PC-3 (cell line): Measurements from ENCODE around the gene ADAMTSL2. TPM values are rescaled to one million over a fixed set of nuclear protein-coding genes. Genes with fewer than 3 reads are reported as not detected.

Experiments used
- ATAC-seq: fragments of 200-7000 bp; cut with Tn5 transposase; 2 replicates; pipeline ENCODE4 v1.9.1; 2020; ENCODE audit warnings: mild to moderate bottlenecking, moderate library complexity
- BruUV-seq: library from RNA; stranded (reverse); fragments of 400-500 nt; replicated peaks from 2 replicates; lab custom pipeline; 2021; lab: Mats Ljungman, UMichigan
- CTCF ChIA-PET: fragments of 300-600 bp; sonication (Branson Sonifier 250); formaldehyde crosslinking; loops from one replicate; lab custom pipeline; 2022; ENCODE audit warnings: antibody characterized with exemption; lab: Charles Lee
- POLR2A ChIA-PET: fragments of 300-600 bp; sonication (Branson Sonifier 250); formaldehyde crosslinking; loops from one replicate; lab custom pipeline; 2022; ENCODE audit warnings: antibody characterized with exemption; ENCODE audit not compliant: unreplicated experiment; lab: Charles Lee
- DNase-seq: peaks from one replicate; pipeline ENCODE4 v3.0.0-alpha.2; 2015
- H2AFZ ChIP-seq: fragments of 300-600 bp; sonication (generic); 2 replicates; pipeline ENCODE4 v1.6.0; 2016; ENCODE audit warnings: antibody characterized with exemption, low read length
- H3F3A ChIP-seq: fragments of 300-600 bp; sonication (generic); one replicate; pipeline ENCODE4 v1.6.0; 2017; ENCODE audit warnings: antibody characterized with exemption, low read length, control low read depth, mild to moderate bottlenecking; ENCODE audit not compliant: unreplicated experiment
- H3K27ac ChIP-seq: fragments of 300-600 bp; sonication (generic); 2 replicates; pipeline ENCODE4 v1.5.1; 2016; ENCODE audit warnings: mild to moderate bottlenecking, low read length
- H3K27me3 ChIP-seq: fragments of 300-600 bp; sonication (generic); 2 replicates; pipeline ENCODE4 v1.6.1; 2016; ENCODE audit warnings: low read length, mixed read lengths
- H3K36me3 ChIP-seq: fragments of 300-600 bp; sonication (generic); 2 replicates; pipeline ENCODE4 v1.6.1; 2016; ENCODE audit warnings: low read depth, mixed run types, low read length, mixed read lengths
- H3K4me1 ChIP-seq: fragments of 300-600 bp; sonication (generic); 2 replicates; pipeline ENCODE4 v1.5.1; 2016; ENCODE audit warnings: low read length; ENCODE audit not compliant: insufficient read depth
- H3K4me2 ChIP-seq: fragments of 300-600 bp; sonication (generic); 2 replicates; pipeline ENCODE4 v1.6.0; 2016; ENCODE audit warnings: low read length
- H3K4me3 ChIP-seq: fragments of 300-600 bp; sonication (generic); 2 replicates; pipeline ENCODE4 v1.5.1; 2016; ENCODE audit warnings: mild to moderate bottlenecking, low read length, mixed read lengths
- H3K79me2 ChIP-seq: fragments of 300-600 bp; sonication (generic); 2 replicates; pipeline ENCODE4 v1.6.1; 2017; ENCODE audit warnings: low read length, mixed read lengths
- H3K9ac ChIP-seq: fragments of 300-600 bp; sonication (generic); 2 replicates; pipeline ENCODE4 v1.6.0; 2016; ENCODE audit warnings: mild to moderate bottlenecking, low read length
- H3K9me2 ChIP-seq: fragments of 300-600 bp; sonication (generic); replicated peaks from 2 replicates; pipeline ENCODE4 v1.6.1; 2016; ENCODE audit warnings: mixed run types, low read length, mixed read lengths
- H3K9me3 ChIP-seq: fragments of 300-600 bp; sonication (generic); 2 replicates; pipeline ENCODE4 v1.6.1; 2016; ENCODE audit warnings: low read length, mixed read lengths
- H4K20me1 ChIP-seq: fragments of 300-600 bp; sonication (generic); 2 replicates; pipeline ENCODE4 v1.6.1; 2016; ENCODE audit warnings: low read length, mixed read lengths
- EZH2 ChIP-seq: fragments of 300-600 bp; sonication (generic); IDR thresholded peaks from one replicate; pipeline ENCODE4 v1.6.1; 2017; ENCODE audit warnings: antibody characterized with exemption, mild to moderate bottlenecking, low read length; ENCODE audit not compliant: unreplicated experiment
- EZH2phosphoT487 ChIP-seq: fragments of 300-600 bp; sonication (generic); IDR thresholded peaks from 2 replicates; pipeline ENCODE4 v1.6.1; 2018; ENCODE audit warnings: mild to moderate bottlenecking, antibody characterized with exemption, low read length, borderline replicate concordance
- intact Hi-C: fragments of 100-400 bp; cut with micrococcal nuclease; formaldehyde crosslinking; loops from 2 replicates; pipeline ENCODE4 v1.9.0; 2023
- total RNA-seq: library from RNA; depleted of rRNA; stranded (reverse); fragments of >200 nt; gene quantifications from 2 replicates; pipeline ENCODE4 v1.2.3, GENCODE V29; 2014
- TF ChIP-seq, protein P1 (sequence below): fragments of 300-600 bp; sonication (generic); conservative IDR thresholded peaks from 2 replicates; pipeline ENCODE4 v1.5.1; 2017; ENCODE audit warnings: antibody characterized with exemption, low read depth, mild to moderate bottlenecking, low read length

The ADAMTSL2 gene
- total RNA-seq, 1 experiment from 2014 or later: not detected

DNA sequence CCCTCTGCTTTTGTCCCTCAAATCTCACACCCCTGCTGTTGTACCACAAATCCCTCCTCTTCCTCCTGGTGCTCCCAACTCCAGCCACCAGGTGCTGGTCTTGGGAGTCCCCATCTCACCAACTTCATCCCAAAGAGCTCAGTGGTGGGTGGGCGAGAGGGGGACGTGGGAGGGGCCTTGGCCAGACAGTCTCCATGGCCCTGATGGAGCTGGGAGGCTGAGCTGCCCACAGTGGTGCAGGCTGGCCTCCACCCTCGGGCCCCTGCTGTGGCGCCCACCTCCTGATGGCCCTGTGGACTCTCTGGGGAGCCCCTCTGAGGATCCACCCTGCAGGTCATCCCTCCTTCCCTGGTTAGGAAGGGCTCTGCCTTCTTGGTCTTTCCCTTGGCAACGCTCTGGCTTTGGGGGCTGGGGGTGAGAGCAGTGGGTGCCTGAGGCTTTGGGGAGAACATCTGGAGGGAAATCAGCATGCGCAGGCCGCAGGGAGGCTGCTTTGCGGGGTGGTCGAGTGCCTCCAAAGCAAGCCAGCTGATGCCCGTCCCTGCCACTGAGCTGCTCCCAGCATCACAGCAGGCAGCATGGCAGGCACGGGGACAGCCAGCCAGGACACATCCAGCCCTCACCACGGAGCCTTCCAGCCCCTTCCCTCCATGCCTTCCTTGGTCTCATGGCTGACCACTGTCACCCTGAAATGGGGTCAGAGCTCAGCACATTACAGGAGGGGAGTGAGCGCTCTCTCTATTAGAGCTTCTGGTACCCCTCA is 82.3 kb downstream of the ADAMTSL2 start:
- ATAC-seq (no peak), DNase-seq (no peak)
- no peaks in the 10 kb centered on the region for H3K9me2 ChIP-seq
- no TSS peak for BruUV-seq
- intact Hi-C loops: no loop called here
- H3K4me1 ChIP-seq: no peaks in the 10 kb centered on the region
- H3F3A ChIP-seq: no peaks in the 10 kb centered on the region
- no peaks in the 10 kb centered on the region for H3K79me2 ChIP-seq
- no peak overlapping the region for H3K4me3 ChIP-seq
- CTCF ChIA-PET: no interaction called here
- H3K27ac ChIP-seq: no peak overlapping the region
- no peak overlapping the region for H3K9ac ChIP-seq
- H3K4me2 ChIP-seq: no peak overlapping the region
- H3K36me3 ChIP-seq: no peaks in the 10 kb centered on the region
- no peak overlapping the region for H2AFZ ChIP-seq
- TF ChIP-seq, protein P1, sequence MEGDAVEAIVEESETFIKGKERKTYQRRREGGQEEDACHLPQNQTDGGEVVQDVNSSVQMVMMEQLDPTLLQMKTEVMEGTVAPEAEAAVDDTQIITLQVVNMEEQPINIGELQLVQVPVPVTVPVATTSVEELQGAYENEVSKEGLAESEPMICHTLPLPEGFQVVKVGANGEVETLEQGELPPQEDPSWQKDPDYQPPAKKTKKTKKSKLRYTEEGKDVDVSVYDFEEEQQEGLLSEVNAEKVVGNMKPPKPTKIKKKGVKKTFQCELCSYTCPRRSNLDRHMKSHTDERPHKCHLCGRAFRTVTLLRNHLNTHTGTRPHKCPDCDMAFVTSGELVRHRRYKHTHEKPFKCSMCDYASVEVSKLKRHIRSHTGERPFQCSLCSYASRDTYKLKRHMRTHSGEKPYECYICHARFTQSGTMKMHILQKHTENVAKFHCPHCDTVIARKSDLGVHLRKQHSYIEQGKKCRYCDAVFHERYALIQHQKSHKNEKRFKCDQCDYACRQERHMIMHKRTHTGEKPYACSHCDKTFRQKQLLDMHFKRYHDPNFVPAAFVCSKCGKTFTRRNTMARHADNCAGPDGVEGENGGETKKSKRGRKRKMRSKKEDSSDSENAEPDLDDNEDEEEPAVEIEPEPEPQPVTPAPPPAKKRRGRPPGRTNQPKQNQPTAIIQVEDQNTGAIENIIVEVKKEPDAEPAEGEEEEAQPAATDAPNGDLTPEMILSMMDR: no peak
- no peak for TF ChIP-seq EZH2phosphoT487
- POLR2A ChIA-PET: no interaction called here
- H3K27me3 ChIP-seq: peaks cover 85% of the 10 kb centered on the region
- H3K9me3 ChIP-seq: no peaks in the 10 kb centered on the region
- no peaks in the 10 kb centered on the region for H4K20me1 ChIP-seq

DNA sequence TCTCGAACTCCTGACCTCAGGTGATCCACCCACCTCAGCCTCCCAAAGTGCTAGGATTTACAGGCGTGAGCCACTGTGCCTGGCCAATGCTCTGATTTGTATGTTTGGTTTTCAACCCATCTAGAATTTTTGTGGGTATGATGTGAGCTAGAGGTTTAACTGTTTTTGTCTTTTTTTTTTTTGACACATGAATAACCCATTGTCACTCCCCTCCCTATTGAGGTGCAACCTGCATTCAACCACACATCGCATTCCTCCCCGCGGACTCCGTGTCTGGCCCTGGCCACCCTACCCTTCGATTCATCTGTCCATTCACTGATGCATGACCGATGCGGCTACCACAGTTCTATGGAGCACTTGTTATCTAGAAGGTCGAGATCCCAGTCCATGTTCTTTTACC is 84.2 kb downstream of the ADAMTSL2 start:
- Histone ChIP-seq H3K4me2 (no peak overlapping the region), H3F3A (no peaks in the 10 kb centered on the region), H3K27ac (no peak overlapping the region), H4K20me1 (no peaks in the 10 kb centered on the region), H3K79me2 (no peaks in the 10 kb centered on the region), H2AFZ (no peak overlapping the region), H3K9me3 (no peaks in the 10 kb centered on the region), H3K27me3 (peaks cover 80% of the 10 kb centered on the region), H3K36me3 (no peaks in the 10 kb centered on the region), H3K9ac (no peak overlapping the region), H3K4me3 (no peak overlapping the region), H3K4me1 (no peaks in the 10 kb centered on the region), H3K9me2 (no peaks in the 10 kb centered on the region)
- DNase-seq: no peak
- POLR2A ChIA-PET: no interaction called here
- CTCF ChIA-PET: no interaction called here
- intact Hi-C loops: no loop called here
- no TSS peak for BruUV-seq
- no peak for TF ChIP-seq EZH2phosphoT487
- TF ChIP-seq EZH2: no peak
- no peak for ATAC-seq

DNA sequence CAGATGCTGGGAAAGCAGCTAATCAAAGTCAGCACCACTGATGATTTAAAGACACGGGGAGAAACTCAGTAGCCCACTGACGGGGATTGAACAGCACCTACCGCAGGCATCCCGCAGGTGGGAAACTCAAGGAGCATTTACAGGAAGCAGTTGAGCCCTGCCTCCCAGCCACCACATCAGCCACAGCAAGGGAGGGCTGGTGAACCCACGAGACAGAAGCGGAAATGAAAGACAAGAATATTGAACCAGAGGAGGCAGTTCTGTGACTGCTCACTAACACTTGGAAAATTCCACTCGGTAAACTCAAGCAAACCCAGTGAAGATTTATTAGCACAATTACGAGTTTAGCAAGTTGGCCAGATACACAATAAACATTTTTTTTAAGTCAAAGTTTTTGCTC is 85.3 kb downstream of the ADAMTSL2 start:
- H3K9ac ChIP-seq: no peak overlapping the region
- no peaks in the 10 kb centered on the region for H3F3A ChIP-seq
- BruUV-seq: no TSS peak
- ATAC-seq (no peak), DNase-seq (no peak)
- no peaks in the 10 kb centered on the region for H4K20me1 ChIP-seq
- H3K27ac ChIP-seq: no peak overlapping the region
- H3K27me3 ChIP-seq: peaks cover 69% of the 10 kb centered on the region
- no peaks in the 10 kb centered on the region for H3K36me3 ChIP-seq
- no peak overlapping the region for H3K4me3 ChIP-seq
- ChIA-PET CTCF (no interaction called here), POLR2A (no interaction called here)
- intact Hi-C loops: no loop called here
- H3K4me1 ChIP-seq: no peaks in the 10 kb centered on the region
- H2AFZ ChIP-seq: no peak overlapping the region
- no peak overlapping the region for H3K4me2 ChIP-seq
- no peaks in the 10 kb centered on the region for H3K9me2 ChIP-seq
- TF ChIP-seq EZH2 (no peak), EZH2phosphoT487 (no peak)
- TF ChIP-seq, protein P1: no peak
- H3K9me3 ChIP-seq: no peaks in the 10 kb centered on the region
- H3K79me2 ChIP-seq: no peaks in the 10 kb centered on the region
